ENCODE measurements around the gene PTGES3L. TPM values are rescaled to one million over a fixed set of nuclear protein-coding genes. Genes with fewer than 3 reads are reported as not detected.

The PTGES3L gene
- total and polyA plus RNA-seq, 2 of the 13 experiments (the other 11 are each of a cell fraction or from before 2014, with no cell fraction given): 1.2 to 2.9 TPM

DNA sequence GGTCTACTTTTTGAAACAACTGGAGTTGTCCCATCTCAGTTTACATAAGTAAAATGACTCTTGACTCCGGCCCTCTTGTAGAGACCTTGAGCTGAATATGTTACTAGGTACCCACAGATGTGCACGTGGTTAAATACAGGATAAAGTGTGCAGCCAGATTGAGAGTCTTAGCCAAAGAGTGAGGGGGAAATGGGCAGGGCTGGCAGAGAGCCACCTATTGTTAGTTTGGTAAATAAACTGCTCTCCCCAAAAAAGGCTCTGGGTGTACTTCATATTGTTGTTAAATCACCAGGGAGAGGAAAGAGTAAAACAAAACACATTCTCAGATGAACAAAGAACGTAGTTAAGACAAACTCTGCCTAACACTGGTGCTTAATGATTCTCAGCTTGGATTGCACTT, 59.0 kb downstream of the PTGES3L start (continued):
- TF ChIP-seq, protein P1, sequence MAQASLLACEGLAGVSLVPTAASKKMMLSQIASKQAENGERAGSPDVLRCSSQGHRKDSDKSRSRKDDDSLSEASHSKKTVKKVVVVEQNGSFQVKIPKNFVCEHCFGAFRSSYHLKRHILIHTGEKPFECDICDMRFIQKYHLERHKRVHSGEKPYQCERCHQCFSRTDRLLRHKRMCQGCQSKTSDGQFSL (CRISPR knock-in tag; IDR thresholded peaks at IDR 0.05): no peak
- TF ChIP-seq DPF2 (CRISPR knock-in tag; IDR thresholded peaks at IDR 0.05; ENCODE audit: borderline replicate concordance, low read depth): no peak
- no peak for TF ChIP-seq SATB2 (CRISPR knock-in tag; IDR thresholded peaks at IDR 0.05)
- no peak for TF ChIP-seq ZSCAN30 (CRISPR knock-in tag; IDR thresholded peaks at IDR 0.05)
- TF ChIP-seq, protein P2, sequence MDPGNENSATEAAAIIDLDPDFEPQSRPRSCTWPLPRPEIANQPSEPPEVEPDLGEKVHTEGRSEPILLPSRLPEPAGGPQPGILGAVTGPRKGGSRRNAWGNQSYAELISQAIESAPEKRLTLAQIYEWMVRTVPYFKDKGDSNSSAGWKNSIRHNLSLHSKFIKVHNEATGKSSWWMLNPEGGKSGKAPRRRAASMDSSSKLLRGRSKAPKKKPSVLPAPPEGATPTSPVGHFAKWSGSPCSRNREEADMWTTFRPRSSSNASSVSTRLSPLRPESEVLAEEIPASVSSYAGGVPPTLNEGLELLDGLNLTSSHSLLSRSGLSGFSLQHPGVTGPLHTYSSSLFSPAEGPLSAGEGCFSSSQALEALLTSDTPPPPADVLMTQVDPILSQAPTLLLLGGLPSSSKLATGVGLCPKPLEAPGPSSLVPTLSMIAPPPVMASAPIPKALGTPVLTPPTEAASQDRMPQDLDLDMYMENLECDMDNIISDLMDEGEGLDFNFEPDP (CRISPR knock-in tag; conservative IDR thresholded peaks at IDR 0.05): 0 out of 2 replicates have a peak, but pooled peaks have one; percentile 36
- TF ChIP-seq NCOA5 (CRISPR knock-in tag; IDR thresholded peaks at IDR 0.05): no peak
- TF ChIP-seq ZNF777 (CRISPR knock-in tag; IDR thresholded peaks at IDR 0.05): no peak
- peak; percentile 52; the same call in 1 of the 2 replicates for TF ChIP-seq RXRB (CRISPR knock-in tag; IDR thresholded peaks at IDR 0.05; ENCODE audit: borderline replicate concordance)
- TF ChIP-seq CENPX (CRISPR knock-in tag; IDR thresholded peaks at IDR 0.05): no peak
- TF ChIP-seq, protein P3, sequence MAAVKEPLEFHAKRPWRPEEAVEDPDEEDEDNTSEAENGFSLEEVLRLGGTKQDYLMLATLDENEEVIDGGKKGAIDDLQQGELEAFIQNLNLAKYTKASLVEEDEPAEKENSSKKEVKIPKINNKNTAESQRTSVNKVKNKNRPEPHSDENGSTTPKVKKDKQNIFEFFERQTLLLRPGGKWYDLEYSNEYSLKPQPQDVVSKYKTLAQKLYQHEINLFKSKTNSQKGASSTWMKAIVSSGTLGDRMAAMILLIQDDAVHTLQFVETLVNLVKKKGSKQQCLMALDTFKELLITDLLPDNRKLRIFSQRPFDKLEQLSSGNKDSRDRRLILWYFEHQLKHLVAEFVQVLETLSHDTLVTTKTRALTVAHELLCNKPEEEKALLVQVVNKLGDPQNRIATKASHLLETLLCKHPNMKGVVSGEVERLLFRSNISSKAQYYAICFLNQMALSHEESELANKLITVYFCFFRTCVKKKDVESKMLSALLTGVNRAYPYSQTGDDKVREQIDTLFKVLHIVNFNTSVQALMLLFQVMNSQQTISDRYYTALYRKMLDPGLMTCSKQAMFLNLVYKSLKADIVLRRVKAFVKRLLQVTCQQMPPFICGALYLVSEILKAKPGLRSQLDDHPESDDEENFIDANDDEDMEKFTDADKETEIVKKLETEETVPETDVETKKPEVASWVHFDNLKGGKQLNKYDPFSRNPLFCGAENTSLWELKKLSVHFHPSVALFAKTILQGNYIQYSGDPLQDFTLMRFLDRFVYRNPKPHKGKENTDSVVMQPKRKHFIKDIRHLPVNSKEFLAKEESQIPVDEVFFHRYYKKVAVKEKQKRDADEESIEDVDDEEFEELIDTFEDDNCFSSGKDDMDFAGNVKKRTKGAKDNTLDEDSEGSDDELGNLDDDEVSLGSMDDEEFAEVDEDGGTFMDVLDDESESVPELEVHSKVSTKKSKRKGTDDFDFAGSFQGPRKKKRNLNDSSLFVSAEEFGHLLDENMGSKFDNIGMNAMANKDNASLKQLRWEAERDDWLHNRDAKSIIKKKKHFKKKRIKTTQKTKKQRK (IDR thresholded peaks at IDR 0.05; ENCODE audit: low read length): no peak
- TF ChIP-seq, protein P4, sequence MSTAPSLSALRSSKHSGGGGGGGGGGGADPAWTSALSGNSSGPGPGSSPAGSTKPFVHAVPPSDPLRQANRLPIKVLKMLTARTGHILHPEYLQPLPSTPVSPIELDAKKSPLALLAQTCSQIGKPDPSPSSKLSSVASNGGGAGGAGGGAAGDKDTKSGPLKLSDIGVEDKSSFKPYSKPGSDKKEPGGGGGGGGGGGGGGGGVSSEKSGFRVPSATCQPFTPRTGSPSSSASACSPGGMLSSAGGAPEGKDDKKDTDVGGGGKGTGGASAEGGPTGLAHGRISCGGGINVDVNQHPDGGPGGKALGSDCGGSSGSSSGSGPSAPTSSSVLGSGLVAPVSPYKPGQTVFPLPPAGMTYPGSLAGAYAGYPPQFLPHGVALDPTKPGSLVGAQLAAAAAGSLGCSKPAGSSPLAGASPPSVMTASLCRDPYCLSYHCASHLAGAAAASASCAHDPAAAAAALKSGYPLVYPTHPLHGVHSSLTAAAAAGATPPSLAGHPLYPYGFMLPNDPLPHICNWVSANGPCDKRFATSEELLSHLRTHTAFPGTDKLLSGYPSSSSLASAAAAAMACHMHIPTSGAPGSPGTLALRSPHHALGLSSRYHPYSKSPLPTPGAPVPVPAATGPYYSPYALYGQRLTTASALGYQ (CRISPR knock-in tag; IDR thresholded peaks at IDR 0.05): 0 out of 2 replicates have a peak, but pooled peaks have one; percentile 17
- TF ChIP-seq NFE2L1 (CRISPR knock-in tag; IDR thresholded peaks at IDR 0.05; ENCODE audit: borderline replicate concordance): no peak
- TF ChIP-seq, protein P5, sequence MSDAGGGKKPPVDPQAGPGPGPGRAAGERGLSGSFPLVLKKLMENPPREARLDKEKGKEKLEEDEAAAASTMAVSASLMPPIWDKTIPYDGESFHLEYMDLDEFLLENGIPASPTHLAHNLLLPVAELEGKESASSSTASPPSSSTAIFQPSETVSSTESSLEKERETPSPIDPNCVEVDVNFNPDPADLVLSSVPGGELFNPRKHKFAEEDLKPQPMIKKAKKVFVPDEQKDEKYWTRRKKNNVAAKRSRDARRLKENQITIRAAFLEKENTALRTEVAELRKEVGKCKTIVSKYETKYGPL (CRISPR knock-in tag; IDR thresholded peaks at IDR 0.05): no peak
- TF ChIP-seq ZNF331 (CRISPR knock-in tag; IDR thresholded peaks at IDR 0.05): peak; percentile 49
- TF ChIP-seq, protein P6, sequence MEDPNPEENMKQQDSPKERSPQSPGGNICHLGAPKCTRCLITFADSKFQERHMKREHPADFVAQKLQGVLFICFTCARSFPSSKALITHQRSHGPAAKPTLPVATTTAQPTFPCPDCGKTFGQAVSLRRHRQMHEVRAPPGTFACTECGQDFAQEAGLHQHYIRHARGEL (CRISPR knock-in tag; IDR thresholded peaks at IDR 0.05): no peak
- no peak for TF ChIP-seq ETV5 (CRISPR knock-in tag; IDR thresholded peaks at IDR 0.05; ENCODE audit: borderline replicate concordance)
- TF ChIP-seq ZNF256 (CRISPR knock-in tag; conservative IDR thresholded peaks at IDR 0.05): no peak
- TF ChIP-seq ZNF350 (CRISPR knock-in tag; IDR thresholded peaks at IDR 0.05; ENCODE audit: borderline replicate concordance, low read depth): no peak
- TF ChIP-seq PTBP1 (IDR thresholded peaks at IDR 0.05; ENCODE audit: low read depth, low read length, poor library complexity, severe bottlenecking): no peak
- TF ChIP-seq GLI4 (CRISPR knock-in tag; IDR thresholded peaks at IDR 0.05; ENCODE audit: borderline replicate concordance): no peak
- no peak for TF ChIP-seq ZNF644 (CRISPR knock-in tag; IDR thresholded peaks at IDR 0.05; ENCODE audit: low read depth)
- TF ChIP-seq TAF1 (CRISPR knock-in tag; IDR thresholded peaks at IDR 0.05): no peak
- no peak for TF ChIP-seq ATAD3A (CRISPR knock-in tag; IDR thresholded peaks at IDR 0.05)

All from HepG2 (cell line).